Mesothelial cell of epicardium (in vitro differentiated cells): Measurements from ENCODE around the gene RLN3. TPM values are rescaled to one million over a fixed set of nuclear protein-coding genes. Genes with fewer than 3 reads are reported as not detected.

ENCODE experiments used
- DNase-seq, 2 experiments: peaks; one replicate each; pipeline ENCODE4 v3.0.0; 2021; ENCODE audit warnings: low spot score in 2 of 2; ENCODE audit not compliant: unreplicated experiment in 2 of 2
- H3K27ac Mint-ChIP-seq: 2 replicates; pipeline ENCODE4 v1.8.0; 2021; ENCODE audit warnings: mixed read lengths
- H3K27me3 Mint-ChIP-seq: 2 replicates; pipeline ENCODE4 v1.8.0; 2021; ENCODE audit warnings: low read depth, mixed read lengths
- H3K36me3 Mint-ChIP-seq: 2 replicates; pipeline ENCODE4 v1.8.0; 2021; ENCODE audit warnings: mixed read lengths
- H3K4me1 Mint-ChIP-seq: 2 replicates; pipeline ENCODE4 v1.8.0; 2021; ENCODE audit warnings: mixed read lengths
- H3K4me3 Mint-ChIP-seq: 2 replicates; pipeline ENCODE4 v1.8.0; 2021; ENCODE audit warnings: mild to moderate bottlenecking, moderate library complexity, mixed read lengths
- H3K9me3 Mint-ChIP-seq: 2 replicates; pipeline ENCODE4 v1.8.0; 2021; ENCODE audit warnings: mixed read lengths
- total RNA-seq: library from RNA; stranded (reverse); gene quantifications from 3 replicates; pipeline ENCODE4 v1.2.1, GENCODE V29; 2021
- TF ChIP-seq, protein P1 (sequence below): fragments of 200-600 bp; sonication (generic); IDR thresholded peaks from one replicate; pipeline ENCODE4 v1.5.0; 2021; ENCODE audit warnings: antibody characterized with exemption; ENCODE audit not compliant: unreplicated experiment

Gene RLN3
- total RNA-seq, 1 donor from 2014 or later: not detected

GRCh38 chr19:14000691-14001375, 27.1 kb upstream of the RLN3 start:
- no peak for DNase-seq
- peaks cover 10% of the 10 kb centered on the region for H3K4me1 Mint-ChIP-seq
- H3K4me3 Mint-ChIP-seq: no peak overlapping the region
- no peaks in the 10 kb centered on the region for H3K9me3 Mint-ChIP-seq
- TF ChIP-seq, protein P1, sequence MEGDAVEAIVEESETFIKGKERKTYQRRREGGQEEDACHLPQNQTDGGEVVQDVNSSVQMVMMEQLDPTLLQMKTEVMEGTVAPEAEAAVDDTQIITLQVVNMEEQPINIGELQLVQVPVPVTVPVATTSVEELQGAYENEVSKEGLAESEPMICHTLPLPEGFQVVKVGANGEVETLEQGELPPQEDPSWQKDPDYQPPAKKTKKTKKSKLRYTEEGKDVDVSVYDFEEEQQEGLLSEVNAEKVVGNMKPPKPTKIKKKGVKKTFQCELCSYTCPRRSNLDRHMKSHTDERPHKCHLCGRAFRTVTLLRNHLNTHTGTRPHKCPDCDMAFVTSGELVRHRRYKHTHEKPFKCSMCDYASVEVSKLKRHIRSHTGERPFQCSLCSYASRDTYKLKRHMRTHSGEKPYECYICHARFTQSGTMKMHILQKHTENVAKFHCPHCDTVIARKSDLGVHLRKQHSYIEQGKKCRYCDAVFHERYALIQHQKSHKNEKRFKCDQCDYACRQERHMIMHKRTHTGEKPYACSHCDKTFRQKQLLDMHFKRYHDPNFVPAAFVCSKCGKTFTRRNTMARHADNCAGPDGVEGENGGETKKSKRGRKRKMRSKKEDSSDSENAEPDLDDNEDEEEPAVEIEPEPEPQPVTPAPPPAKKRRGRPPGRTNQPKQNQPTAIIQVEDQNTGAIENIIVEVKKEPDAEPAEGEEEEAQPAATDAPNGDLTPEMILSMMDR: no peak
- H3K36me3 Mint-ChIP-seq: peaks cover 7% of the 10 kb centered on the region
- no peak overlapping the region for H3K27ac Mint-ChIP-seq
- no peaks in the 10 kb centered on the region for H3K27me3 Mint-ChIP-seq

- H3K36me3 Mint-ChIP-seq: peaks cover 7% of the 10 kb centered on the region
- peaks cover 10% of the 10 kb centered on the region for H3K4me1 Mint-ChIP-seq
- no peak for DNase-seq
- H3K4me3 Mint-ChIP-seq: no peak overlapping the region
- TF ChIP-seq, protein P1: no peak
- no peaks in the 10 kb centered on the region for H3K9me3 Mint-ChIP-seq
- no peaks in the 10 kb centered on the region for H3K27me3 Mint-ChIP-seq
- H3K27ac Mint-ChIP-seq: peak overlapping the region; percentile 53
These were observed 25.2 kb upstream of the RLN3 start for GRCh38 chr19:14002571-14003250.

DNA sequence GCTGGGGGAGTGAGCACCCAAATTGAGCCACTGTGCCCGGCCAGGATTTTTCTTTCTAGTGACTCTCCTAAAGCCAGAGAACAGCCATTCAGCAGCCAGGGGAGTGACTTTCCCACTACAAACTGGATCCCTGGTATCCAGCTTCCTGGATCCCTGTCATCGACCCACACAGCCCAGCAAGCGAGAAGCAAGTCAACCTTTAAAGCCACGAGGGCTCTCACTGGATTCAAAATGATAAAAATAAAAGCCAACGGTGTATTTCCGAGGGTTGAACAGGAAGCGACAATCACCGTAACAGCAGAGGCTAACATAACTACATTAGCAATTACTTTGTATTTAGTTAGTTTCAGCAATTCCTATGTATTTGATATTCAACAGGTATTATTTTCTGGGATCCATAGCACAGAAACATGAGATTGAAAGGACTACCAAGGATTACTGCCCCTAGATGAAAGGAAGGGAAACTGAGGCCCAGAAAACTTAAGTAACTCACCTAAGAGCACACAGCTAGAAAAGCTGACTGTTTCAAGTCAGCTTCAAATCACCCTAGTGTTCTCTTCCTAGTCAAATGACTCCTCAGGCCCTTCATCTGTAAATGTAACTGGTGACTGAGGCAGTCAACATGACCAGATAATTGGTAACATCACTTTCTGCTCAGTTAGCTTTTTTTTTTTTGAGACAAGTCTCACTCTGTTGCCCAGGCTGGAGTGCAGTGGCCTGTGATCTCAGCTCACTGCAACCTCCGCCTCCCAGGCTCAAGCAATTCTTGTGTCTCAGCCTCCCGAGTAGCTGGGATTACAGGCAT, 24.5 kb upstream of the RLN3 start:
- peaks cover 11% of the 10 kb centered on the region for H3K4me1 Mint-ChIP-seq
- TF ChIP-seq, protein P1: no peak
- no peaks in the 10 kb centered on the region for H3K27me3 Mint-ChIP-seq
- H3K36me3 Mint-ChIP-seq: peaks cover 7% of the 10 kb centered on the region
- H3K9me3 Mint-ChIP-seq: no peaks in the 10 kb centered on the region
- no peak for DNase-seq
- H3K4me3 Mint-ChIP-seq: no peak overlapping the region
- peak overlapping the region; percentile 53 for H3K27ac Mint-ChIP-seq

DNA sequence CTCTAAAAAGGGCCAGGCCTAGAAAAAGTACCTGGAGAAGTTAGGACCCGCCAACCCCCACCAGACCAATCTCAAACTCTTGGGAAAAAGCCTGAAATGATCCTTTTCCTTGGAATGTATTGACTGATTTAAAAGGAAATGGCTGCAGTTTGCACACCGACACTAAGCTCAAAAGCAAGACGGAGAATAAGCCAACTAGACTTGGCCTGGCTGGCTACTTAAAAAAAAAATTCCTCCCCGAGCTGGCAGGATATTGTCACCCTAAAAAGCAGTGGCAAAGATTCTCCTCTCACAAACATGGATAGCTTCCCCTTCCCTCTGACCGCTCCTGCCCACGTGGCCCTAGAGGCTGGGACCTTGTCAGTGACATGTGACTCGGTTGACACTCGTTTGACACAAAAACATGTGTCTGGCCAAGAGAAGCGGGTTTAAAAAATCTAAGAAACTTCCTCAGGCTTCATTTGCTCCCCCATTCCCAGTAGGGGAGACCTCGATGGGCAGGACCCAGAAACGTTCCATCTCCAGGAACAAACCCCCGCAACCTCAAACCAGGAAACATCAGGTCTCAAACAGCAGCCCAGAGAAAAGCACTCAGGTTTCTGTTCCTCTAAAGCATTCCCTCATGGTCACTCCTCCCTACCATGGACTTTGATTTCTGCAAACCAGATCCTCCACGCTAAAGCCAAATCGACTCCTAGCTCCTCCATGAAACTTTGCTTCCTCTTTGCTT, 23.2 kb upstream of the RLN3 start:
- DNase-seq: no peak
- TF ChIP-seq, protein P1: no peak
- peak overlapping the region; percentile 68 for H3K4me3 Mint-ChIP-seq
- no peaks in the 10 kb centered on the region for H3K27me3 Mint-ChIP-seq
- H3K4me1 Mint-ChIP-seq: peaks cover 14% of the 10 kb centered on the region
- peaks cover 3% of the 10 kb centered on the region for H3K36me3 Mint-ChIP-seq
- no peaks in the 10 kb centered on the region for H3K9me3 Mint-ChIP-seq
- peak overlapping the region; percentile 90 for H3K27ac Mint-ChIP-seq

GRCh38 chr19:14005349-14006084, 22.4 kb upstream of the RLN3 start:
- Mint-ChIP-seq H3K4me3 (peak overlapping the region; percentile 97), H3K27ac (peak overlapping the region; percentile 90), H3K27me3 (no peaks in the 10 kb centered on the region), H3K36me3 (peaks cover 3% of the 10 kb centered on the region), H3K4me1 (peaks cover 14% of the 10 kb centered on the region), H3K9me3 (no peaks in the 10 kb centered on the region)
- DNase-seq: peak; percentile 94 to 95
- TF ChIP-seq, protein P1: no peak
